BLaER1 treated with 17β-estradiol and CSF1 and Interleukin-3, amounts not matched to agents 10 nM and 100 nM (cell line): ENCODE data around the gene MAP3K8.
"Not testable (repeated sequence)": the region's sequence is repeated elsewhere in the genome, so short reads cannot be mapped to it uniquely, and the experiment has no call there.

Experiments used
- H3K27ac ChIP-seq, 11 experiments: shearing (Covaris generic); formaldehyde crosslinking; 2 replicates each; pipeline ENCODE4 v1.8.1; 2022
- H3K27me3 ChIP-seq, 11 experiments: shearing (Covaris generic); formaldehyde crosslinking; 2 replicates each; pipeline ENCODE4 v1.8.1; 2022
- H3K36me3 ChIP-seq, 11 experiments: shearing (Covaris generic); formaldehyde crosslinking; 2 replicates each; pipeline ENCODE4 v1.8.1; 2022
- H3K4me1 ChIP-seq, 10 experiments: shearing (Covaris generic); formaldehyde crosslinking; 2 replicates each; pipeline ENCODE4 v1.8.1; 2022
- H3K4me2 ChIP-seq, 11 experiments: shearing (Covaris generic); formaldehyde crosslinking; 2 replicates each; pipeline ENCODE4 v1.8.1; 2022
- H3K4me3 ChIP-seq, 10 experiments: shearing (Covaris generic); formaldehyde crosslinking; 2 replicates each; pipeline ENCODE4 v1.8.1; 2022
- H3K9ac ChIP-seq, 11 experiments: shearing (Covaris generic); formaldehyde crosslinking; 2 replicates each; pipeline ENCODE4 v1.8.1; 2022
- H3K9me3 ChIP-seq, 11 experiments: shearing (Covaris generic); formaldehyde crosslinking; replicated peaks in 1 of 11; 2 replicates each; pipeline ENCODE4 v1.8.1; 2022
- H4K20me1 ChIP-seq, 11 experiments: shearing (Covaris generic); formaldehyde crosslinking; 2 replicates each; pipeline ENCODE4 v1.8.1; 2022
- Cebpa-rat ChIP-seq, 11 experiments: shearing (Covaris generic); IDR thresholded peaks; 2 replicates each; pipeline ENCODE4 v1.8.1; 2022

Gene MAP3K8

GRCh38 chr10:30417301-30417700 is 16.7 kb upstream of the MAP3K8 start:
- no peak for TF ChIP-seq Cebpa-rat (IDR thresholded peaks at IDR 0.05)
- Histone ChIP-seq H3K9me3 (no peaks in the 10 kb centered on the region), H3K4me3 (no peak overlapping the region), H3K36me3 (no peaks in the 10 kb centered on the region), H3K4me2 (peak overlapping the region; percentile 16 to 71 (median 40); a peak in 18 of 22 replicates), H4K20me1 (no peaks in the 10 kb centered on the region), H3K27me3 (no peaks in the 10 kb centered on the region), H3K4me1 (peaks cover 44 to 66% (median 55%) of the 10 kb centered on the region in 10 experiments), H3K9ac (no peak overlapping the region; a peak in 1 of 22 replicates), H3K27ac (peak overlapping the region in 8 of 11 experiments; percentile 7 to 53 (median 32); a peak in 9 of 22 replicates)

GRCh38 chr10:30420266-30420665 is 13.7 kb upstream of the MAP3K8 start:
- Histone ChIP-seq H3K27me3 (no peaks in the 10 kb centered on the region), H3K9me3 (no peaks in the 10 kb centered on the region), H4K20me1 (no peaks in the 10 kb centered on the region), H3K36me3 (no peaks in the 10 kb centered on the region), H3K4me2 (peak overlapping the region in 8 of 11 experiments; percentile 4 to 71 (median 21); a peak in 9 of 22 replicates), H3K9ac (no peak overlapping the region), H3K27ac (peak overlapping the region in 2 of 11 experiments; percentile 7 to 72; a peak in 1 of 22 replicates), H3K4me3 (no peak overlapping the region), H3K4me1 (peaks cover 64 to 82% (median 76%) of the 10 kb centered on the region in 10 experiments)
- TF ChIP-seq Cebpa-rat (IDR thresholded peaks at IDR 0.05): no peak

GRCh38 chr10:30420766-30421165 is 13.2 kb upstream of the MAP3K8 start:
- Histone ChIP-seq H3K4me1 (peaks cover 59 to 77% (median 71%) of the 10 kb centered on the region in 10 experiments), H4K20me1 (no peaks in the 10 kb centered on the region), H3K36me3 (no peaks in the 10 kb centered on the region), H3K9ac (no peak overlapping the region), H3K9me3 (no peaks in the 10 kb centered on the region), H3K4me2 (peak overlapping the region in 3 of 11 experiments; percentile 20 to 59 (median 38); a peak in 4 of 22 replicates), H3K27ac (peak overlapping the region in 3 of 11 experiments; percentile 3 to 87 (median 16); a peak in 2 of 22 replicates), H3K27me3 (no peaks in the 10 kb centered on the region), H3K4me3 (no peak overlapping the region)
- TF ChIP-seq Cebpa-rat (IDR thresholded peaks at IDR 0.05): no peak

- Histone ChIP-seq H4K20me1 (no peaks in the 10 kb centered on the region), H3K27me3 (no peaks in the 10 kb centered on the region), H3K4me1 (peaks cover 58 to 75% (median 72%) of the 10 kb centered on the region in 10 experiments), H3K9me3 (no peaks in the 10 kb centered on the region), H3K4me2 (peak overlapping the region in 9 of 11 experiments; percentile 57 to 88 (median 77); a peak in 14 of 22 replicates), H3K27ac (peak overlapping the region in 9 of 11 experiments; percentile 79 to 89 (median 84); a peak in 18 of 22 replicates), H3K36me3 (no peaks in the 10 kb centered on the region), H3K4me3 (no peak overlapping the region), H3K9ac (peak overlapping the region in 1 of 11 experiments; percentile 72; a peak in 1 of 22 replicates)
- TF ChIP-seq Cebpa-rat (IDR thresholded peaks at IDR 0.05): no peak
Measured at GRCh38 chr10:30422151-30422695, 11.8 kb upstream of the MAP3K8 start.

- peak overlapping the region; percentile 55 to 89 (median 82); a peak in 21 of 22 replicates for H3K27ac ChIP-seq
Measured at GRCh38 chr10:30422981-30423654, 10.9 kb upstream of the MAP3K8 start.

GRCh38 chr10:30423655-30424275 is 10.2 kb upstream of the MAP3K8 start:
- H3K27me3 ChIP-seq, H3K9me3 ChIP-seq, H3K36me3 ChIP-seq, H4K20me1 ChIP-seq, H3K4me3 ChIP-seq: not testable (repeated sequence)
- Histone ChIP-seq H3K4me1 (peaks cover 60 to 75% (median 71%) of the 10 kb centered on the region in 10 experiments), H3K27ac (peak overlapping the region; percentile 55 to 89 (median 82); a peak in 21 of 22 replicates), H3K9ac (peak overlapping the region; percentile 28 to 75 (median 66); a peak in 19 of 22 replicates), H3K4me2 (peak overlapping the region; percentile 57 to 88 (median 76))
- peak in 3 of 11 experiments; percentile 0 to 28 (median 2); a peak in 2 of 22 replicates for TF ChIP-seq Cebpa-rat (IDR thresholded peaks at IDR 0.05)

More at GRCh38 chr10:30422981-30423654, 10.9 kb upstream of the MAP3K8 start:
- Histone ChIP-seq H3K4me2 (peak overlapping the region; percentile 57 to 88 (median 76)), H3K36me3 (no peaks in the 10 kb centered on the region), H3K9ac (peak overlapping the region; percentile 28 to 75 (median 66); a peak in 20 of 22 replicates), H4K20me1 (no peaks in the 10 kb centered on the region), H3K4me3 (peak overlapping the region in 2 of 10 experiments; percentile 3 to 16; a peak in 1 of 20 replicates), H3K9me3 (no peaks in the 10 kb centered on the region), H3K4me1 (peaks cover 60 to 75% (median 73%) of the 10 kb centered on the region in 10 experiments), H3K27me3 (no peaks in the 10 kb centered on the region)
- peak in 9 of 11 experiments; percentile 8 to 92 (median 79); a peak in 15 of 22 replicates for TF ChIP-seq Cebpa-rat (IDR thresholded peaks at IDR 0.05)

- Histone ChIP-seq H3K27me3 (no peaks in the 10 kb centered on the region), H3K9ac (no peak overlapping the region), H3K4me2 (no peak overlapping the region), H3K4me3 (no peak overlapping the region), H3K27ac (no peak overlapping the region), H4K20me1 (no peaks in the 10 kb centered on the region), H3K9me3 (no peaks in the 10 kb centered on the region), H3K36me3 (no peaks in the 10 kb centered on the region), H3K4me1 (peaks cover 51 to 75% (median 62%) of the 10 kb centered on the region in 10 experiments)
- TF ChIP-seq Cebpa-rat (IDR thresholded peaks at IDR 0.05): no peak
Measured at GRCh38 chr10:30425336-30426075, 8.5 kb upstream of the MAP3K8 start.

GRCh38 chr10:30430544-30431298 is 3.3 kb upstream of the MAP3K8 start:
- Histone ChIP-seq H3K9ac (peak overlapping the region; percentile 23 to 69 (median 52); a peak in 17 of 22 replicates), H3K27me3 (no peaks in the 10 kb centered on the region), H3K36me3 (no peaks in the 10 kb centered on the region), H4K20me1 (peaks cover 0 to 18% (median 10%) of the 10 kb centered on the region in 11 experiments; a peak in 16 of 22 replicates), H3K4me2 (peak overlapping the region; percentile 76 to 98 (median 91)), H3K9me3 (no peaks in the 10 kb centered on the region), H3K4me1 (peaks cover 60 to 79% (median 65%) of the 10 kb centered on the region in 10 experiments), H3K4me3 (peak overlapping the region in 2 of 10 experiments; percentile 14 to 15; a peak in 3 of 20 replicates), H3K27ac (peak overlapping the region in 10 of 11 experiments; percentile 73 to 97 (median 96); a peak in 21 of 22 replicates)
- TF ChIP-seq Cebpa-rat (IDR thresholded peaks at IDR 0.05): peak in 5 of 11 experiments; percentile 42 to 76 (median 68); a peak in 6 of 22 replicates
